Muscle of arm (tissue), 12 donors: ENCODE data around the gene UBE2O. TPM values are rescaled to one million over a fixed set of nuclear protein-coding genes. Genes with fewer than 3 reads are reported as not detected.

Experiments
- DNase-seq: peaks from one replicate; pipeline ENCODE4 v3.0.0-alpha.2; 2013
- polyA plus RNA-seq, 12 donors: library from polyadenylated mRNA; unstranded; fragments of 120-200 nt; gene quantifications; one replicate each; pipeline ENCODE4 v1.2.1, GENCODE V29; 2013; ENCODE audit not compliant: insufficient read length in 12 of 12

UBE2O gene
- polyA plus RNA-seq, 12 donors, result 9.3 to 25.8 (median 14.5) TPM; not detected in 1

DNA sequence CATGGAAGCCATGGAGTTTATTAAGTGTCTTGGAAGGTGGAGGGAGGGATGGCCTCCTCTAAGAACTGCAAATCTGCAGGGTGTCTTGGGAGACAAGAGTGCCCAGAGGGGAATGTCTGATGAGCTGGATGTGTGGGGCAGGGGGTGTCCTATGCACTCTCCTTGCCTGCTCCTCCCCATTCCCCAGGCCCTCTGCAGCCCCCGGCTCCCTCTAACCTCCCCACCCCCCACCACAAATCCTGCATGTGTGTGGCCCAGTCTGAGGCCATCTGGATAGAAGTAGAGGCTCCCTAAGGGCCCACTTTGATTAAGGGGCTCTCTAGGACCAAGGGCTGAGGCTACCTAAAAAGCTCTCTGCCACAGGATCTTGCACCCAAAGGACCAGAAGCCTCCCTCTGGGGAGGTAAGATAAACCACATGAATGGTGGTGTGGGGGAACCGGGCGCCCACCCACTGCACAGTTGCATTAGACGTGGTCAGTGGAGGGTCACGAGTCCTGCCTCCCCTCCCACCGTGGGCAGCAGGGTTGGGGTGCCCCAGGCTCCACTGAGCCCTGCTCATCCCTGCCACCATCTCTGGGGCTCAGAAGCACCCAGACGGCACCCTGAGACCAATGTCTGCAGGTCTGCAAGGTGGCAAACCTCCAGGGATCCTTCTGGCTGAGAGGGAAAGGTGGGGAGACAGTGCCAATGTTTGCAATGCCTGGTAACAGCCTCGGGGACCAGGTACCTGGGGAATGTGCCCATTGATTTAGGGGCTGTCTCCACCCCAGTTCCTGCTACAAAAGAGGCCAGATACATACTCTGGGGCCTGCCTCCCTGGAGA is 15.1 kb upstream of the UBE2O start:
- DNase-seq, result no peak

DNA sequence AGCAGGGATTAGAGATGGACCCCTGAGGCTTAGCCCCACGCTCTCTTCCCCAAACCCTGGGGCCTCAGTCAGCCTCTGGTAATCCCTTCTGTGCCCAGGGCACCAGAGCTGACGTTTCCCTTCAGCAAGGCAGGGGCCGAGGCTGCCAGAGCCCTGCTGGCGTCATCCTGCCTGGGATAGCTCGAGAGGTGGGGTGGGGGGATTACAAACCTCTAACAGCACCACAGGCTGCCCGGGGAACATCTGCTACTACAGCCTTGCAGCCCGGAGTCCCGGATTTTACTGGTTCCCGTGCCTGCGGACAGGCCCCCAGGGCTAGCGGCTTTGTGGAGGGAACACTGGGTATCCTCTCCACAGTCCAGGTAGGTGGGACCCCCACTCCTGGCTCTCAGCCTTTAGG is 14.4 kb upstream of the UBE2O start, which contains the start of gene AANAT:
Gene AANAT, plus strand, starts transcription at position 238 of the 400 bp plus-strand sequence. CDS start 1,144 bp downstream, outside the sequence.
- no peak for DNase-seq

DNA sequence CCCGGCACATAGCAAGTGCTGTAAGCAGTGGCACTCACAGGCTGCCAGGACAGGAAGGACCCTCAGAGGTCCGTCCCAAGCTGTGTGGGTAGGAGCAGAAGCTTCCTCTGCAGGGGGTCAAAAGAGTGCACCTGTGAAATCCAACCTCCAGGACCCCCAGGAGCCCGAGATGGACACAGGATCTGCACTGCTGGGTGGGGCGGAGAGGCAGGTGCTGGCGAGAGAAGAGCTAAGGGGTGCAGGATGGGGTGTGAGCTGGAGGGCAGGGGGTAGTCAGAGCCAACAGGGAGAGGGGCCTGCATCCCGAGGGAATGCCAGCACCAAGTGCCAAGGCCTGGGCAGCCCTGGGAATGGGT is 13.8 kb upstream of the UBE2O start:
- no peak for DNase-seq

DNA sequence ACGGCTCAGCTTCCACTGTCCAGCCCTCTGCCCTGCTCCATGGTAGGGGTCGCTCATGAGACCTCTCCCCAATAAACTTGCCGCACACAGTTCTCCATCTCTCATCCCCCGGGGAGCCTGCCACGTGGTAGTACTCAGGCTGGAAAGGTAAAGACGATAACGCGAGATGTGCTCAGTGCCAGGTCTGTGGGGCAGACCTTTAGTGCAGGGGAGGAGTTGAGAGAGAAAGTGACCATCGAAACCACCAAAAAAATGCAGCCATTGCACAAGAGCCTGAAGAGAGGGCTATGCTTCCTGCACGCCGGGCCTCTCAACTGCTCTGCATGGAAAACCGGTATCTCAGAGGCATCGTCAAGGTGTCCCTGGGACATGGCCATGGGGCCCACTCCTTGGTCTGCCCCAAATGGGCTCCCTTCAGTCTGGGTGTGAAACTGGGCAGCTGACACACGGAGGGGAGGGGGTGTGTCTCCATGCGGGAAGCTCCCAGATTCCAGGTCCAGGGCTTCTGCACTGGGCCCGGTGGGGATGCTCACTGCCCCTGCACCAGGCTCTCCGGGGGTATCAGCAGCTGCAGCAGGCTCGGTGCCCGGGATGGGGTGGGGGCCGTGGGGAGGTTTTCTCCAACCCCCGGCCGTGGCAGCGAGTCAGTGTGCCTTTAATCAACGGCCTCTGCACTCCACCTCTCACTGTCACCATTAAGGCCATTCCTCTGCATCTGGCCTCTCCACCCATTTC is 9.8 kb upstream of the UBE2O start:
- no peak for DNase-seq

DNA sequence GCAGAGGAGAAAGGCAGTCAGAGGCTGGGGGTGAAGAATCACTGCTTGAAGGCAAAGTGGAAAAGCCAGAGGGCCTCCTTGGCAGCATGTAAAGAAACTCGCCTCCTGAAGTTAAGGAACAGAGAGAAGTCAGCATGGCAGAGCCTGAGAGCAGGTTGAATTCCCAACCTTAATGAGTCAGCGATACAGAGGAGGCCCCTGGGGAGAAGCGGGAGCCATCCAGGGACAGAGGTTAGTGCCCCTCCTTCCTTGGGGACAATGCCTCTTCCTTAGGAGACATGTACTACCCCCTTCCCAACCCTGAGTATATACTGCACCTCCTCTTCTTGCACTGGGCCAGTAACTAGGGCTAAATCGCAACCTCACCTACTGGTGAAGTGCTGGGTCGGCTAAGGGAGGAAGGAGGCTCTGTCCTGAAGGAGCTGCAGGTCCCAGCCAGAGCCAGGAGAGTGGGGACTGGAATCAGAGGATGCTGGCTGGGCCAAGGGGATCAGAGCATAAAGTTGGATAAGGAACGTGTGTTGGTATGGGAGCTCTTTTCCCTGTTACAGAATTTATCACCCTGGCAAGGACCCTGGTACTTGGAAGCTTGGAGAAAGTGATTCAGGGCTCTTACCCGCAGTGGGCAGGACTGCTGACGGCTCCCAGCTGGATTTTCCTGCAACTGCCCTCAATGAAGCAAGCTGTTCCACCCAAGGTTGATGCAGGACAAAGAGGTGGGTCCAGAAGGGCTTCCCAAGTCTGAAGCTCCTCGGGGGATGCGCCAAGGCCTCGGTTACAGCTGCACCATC is 9.0 kb upstream of the UBE2O start:
- DNase-seq, result no peak

DNA sequence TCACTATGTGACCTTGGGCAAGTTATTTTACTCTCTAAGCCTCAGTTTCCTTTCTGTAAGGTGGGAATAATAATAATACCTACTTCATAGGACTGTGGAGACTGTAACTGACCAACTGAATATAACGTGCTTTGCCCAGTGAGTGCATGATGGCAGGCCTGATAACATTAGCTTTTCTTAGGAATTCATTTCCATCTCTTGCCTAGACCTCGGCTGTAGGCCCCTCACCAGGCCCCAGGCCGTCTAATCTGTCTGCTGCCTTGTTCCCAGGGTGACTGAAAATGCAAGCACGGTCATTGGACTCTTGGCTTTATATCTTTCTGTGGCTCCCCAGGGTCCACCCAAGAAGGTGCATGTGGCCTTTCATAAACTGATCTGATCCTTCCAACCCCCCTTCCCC is 6.7 kb upstream of the UBE2O start:
- no peak for DNase-seq

DNA sequence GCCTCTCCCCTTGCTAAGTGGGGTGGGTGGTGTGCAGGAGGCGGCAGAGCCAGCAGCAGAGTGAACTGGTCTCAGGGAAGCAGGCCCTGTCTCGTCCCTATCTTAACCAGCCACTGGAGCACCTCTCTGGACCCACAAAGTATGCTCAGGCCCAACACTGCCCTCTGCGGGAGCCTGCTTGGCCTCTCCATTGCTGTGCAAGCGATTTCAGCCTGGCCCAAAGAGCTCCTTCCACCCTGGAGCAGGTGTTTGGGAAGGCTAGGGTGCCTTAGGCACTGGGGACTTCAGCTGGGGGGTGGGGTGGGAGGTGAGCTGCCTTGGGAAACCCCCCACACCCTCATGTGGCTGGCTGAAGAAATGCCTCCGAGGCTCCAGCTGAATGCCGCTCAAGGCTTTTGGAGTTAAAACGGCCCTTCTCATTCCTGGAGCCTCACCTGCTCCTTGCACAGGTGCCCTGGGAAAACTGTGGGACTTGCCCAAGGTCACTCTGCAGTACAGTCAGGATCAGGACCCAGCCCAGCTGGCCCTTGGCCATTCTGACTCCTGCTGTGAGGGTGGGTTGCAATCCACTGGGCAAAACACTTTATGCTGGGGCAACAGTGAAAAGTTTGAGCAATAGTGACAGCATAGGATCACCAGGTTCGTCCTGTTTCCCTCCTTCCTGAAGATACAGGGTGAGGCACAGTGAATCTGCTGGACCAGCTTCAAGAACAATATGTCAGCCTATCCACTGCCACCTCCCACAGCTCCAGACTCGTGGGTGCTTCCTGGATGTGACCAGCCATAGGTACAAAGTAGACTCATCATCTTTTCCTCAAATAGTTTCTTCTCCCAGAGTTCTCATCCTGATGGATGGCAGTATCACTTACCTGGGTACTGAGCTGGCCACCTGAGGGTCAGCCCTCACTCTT is 5.9 kb upstream of the UBE2O start:
- no peak for DNase-seq

DNA sequence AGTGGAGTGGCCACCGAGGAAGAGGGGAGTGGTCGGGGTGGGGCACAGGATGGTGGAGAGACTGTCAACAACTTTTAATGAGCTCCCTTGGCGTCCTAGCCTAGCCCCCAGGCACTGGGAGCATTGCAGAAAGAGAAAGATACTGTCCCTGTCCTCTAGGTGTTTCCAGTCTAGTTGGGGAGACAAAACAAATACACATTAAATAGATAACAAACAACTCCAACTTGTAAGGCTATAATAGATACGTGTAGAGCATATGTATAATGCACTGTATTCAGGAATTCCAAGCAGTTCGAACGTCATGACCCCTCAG is 435 bp upstream of the UBE2O start:
- no peak for DNase-seq

DNA sequence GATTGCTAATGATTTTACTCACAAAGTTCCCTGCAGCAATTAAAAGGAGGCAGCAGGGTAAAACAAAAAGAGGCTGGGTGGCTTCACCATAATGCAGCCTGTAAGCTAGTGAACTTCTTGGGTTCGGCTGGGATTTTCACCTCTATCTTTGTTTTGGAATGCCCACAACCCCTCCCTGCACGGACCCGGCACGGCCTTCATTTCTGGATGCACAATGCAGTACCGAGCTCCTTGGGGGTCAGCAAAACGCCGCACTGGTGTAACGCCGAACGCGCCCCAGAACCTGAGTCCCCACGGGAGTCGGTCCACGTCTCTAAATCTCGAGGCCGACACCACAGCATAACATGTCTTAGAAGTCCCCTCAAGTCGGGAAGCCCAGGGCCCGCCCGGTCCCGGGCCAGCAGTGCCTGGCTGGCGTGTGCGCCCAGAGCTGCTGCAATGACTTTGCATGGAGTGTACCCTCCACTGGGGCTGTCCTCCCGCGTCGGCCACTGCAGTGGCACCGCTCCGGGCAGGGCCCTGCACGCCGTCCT is 759 bp downstream of the UBE2O start:
- no peak for DNase-seq

DNA sequence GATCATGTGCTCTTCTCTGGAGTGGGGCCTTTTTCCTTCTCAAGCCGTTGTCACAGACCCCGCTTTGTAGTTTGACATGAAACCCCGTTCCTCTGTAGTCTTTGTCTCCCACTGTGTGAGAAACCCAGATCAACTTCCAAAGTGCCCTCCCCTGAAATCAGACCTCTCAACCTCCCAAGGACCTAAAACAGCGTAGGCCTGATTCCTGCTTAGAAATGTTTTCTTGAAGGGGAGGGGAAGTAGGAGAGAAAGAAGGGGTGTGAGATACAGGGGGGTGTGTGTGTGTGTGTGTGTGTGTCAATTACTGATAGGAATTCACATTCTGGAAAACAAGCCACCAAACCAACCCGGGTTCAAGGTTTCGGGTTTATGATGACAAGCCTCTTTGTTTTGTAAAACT is 1.4 kb downstream of the UBE2O start:
- DNase-seq, result no peak

DNA sequence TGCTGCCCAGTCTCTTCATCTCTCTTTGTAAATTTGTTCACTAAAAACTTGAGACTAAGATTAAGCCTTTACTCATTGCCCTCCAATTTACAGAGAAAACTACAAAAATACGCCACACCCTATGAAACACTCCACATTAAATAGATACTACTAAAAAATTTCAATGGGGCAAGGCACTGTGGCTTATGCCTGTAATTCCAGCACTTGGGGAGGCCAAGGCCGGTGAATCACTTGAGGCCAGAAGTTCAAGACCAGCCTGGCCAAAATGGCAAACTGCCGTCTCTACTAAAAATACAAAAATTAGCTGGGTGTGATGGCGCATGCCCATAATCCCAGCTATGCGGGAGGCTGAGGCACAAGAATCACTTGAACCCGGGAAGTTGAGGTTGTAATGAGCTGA is 3.8 kb downstream of the UBE2O start:
- no peak for DNase-seq

DNA sequence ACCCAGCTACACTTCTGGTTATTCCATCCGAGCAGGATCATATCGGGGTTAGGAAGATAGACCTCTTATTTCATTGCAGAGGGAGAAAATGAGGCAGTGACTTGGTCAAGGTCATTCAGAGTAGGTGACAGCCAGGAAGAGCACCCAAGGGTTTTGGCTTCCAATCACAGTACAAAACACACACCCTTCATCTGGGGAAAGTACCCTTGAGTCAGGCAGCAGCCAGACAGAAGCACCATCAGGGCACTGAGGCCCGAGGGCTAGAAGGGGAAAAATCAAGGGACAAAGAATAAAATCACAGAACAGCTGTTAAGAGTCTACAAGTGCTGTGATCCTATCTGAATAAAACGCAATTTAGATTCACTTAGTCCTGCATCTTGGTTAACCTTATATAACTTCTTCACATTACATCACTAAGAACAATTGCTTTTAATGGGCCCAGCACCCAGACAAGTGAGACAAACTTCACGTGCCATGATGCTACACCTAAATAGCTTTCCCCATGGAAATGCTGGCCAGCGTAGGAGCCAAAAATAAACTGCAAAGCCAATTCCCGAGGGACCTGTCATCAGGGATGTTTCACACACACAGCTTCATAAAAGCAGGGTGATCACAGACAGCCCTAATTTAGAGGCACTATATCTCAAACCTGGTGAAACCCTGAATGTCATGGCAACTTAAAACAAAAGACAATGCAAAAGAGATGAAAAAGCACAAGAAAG is 4.9 kb downstream of the UBE2O start:
- DNase-seq, result no peak

DNA sequence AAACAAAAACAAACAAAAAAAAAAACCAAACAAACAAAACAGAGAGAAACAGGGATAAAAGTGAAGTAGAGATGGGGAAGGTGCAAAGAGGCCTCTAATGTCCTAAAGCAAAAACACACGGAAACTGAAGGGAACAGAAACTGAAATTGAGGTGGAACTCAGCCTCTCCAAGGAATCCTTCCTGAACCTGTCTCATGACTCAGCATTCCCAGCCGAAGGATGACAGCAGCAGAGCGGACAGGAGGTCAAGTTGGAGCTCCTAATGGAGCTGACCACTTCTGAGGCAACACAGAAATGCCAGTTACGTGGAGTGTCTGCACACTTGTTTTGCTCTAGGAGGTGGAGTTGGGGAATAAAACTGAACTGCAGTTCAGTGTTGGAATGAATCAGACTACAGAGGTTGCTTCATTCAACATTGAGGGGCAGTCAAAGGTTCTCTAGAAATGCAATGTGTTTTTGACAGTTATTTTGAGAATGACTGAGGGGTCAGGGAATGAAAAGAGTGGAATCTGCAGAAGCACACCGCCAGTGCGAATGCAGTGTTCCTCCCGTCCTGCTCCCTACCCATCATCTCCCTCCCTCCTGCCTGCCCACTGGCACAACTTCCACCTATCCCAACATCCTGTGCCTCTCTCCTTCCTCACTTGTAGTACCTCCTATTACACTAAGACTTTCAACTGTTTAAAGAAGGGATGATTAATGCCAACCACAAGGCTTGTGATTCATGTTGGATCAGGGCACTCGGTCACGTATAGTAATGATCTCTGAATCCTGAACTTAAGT is 6.3 kb downstream of the UBE2O start:
- DNase-seq, result no peak

DNA sequence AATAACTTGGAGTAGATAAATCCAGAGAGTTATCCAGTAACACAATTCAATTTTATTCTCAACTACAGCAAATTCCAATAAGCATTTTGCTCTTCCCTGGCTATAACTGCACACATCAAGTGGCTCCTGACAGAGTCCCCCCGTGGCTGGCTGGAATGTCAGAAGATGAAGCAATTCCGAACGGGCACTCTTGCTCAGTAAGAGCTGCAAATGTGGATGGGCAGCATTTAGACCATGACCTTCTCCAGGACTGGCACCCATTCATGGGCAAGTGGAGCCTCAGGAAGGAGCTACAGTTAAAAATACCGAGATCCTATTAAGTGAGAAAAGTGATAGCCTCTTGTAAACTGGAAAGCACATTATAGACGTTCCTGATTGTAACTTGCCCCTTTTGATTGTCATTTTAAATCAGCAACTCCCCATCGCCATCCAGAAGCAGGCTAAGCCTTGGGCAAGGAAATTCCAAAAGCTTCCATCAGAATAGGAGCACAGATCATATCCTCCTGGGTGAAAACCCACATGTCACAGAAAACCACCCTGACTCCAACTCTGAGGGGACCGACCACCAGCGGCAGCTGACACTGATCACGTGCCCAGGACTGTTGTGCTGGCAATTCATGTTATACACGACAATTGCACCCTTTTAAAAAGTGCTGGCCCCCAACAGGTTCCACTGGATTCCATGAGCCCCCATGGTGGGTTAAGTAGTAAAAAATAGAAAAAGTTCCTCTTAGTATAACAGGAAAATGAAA is 7.1 kb downstream of the UBE2O start:
- no peak for DNase-seq

DNA sequence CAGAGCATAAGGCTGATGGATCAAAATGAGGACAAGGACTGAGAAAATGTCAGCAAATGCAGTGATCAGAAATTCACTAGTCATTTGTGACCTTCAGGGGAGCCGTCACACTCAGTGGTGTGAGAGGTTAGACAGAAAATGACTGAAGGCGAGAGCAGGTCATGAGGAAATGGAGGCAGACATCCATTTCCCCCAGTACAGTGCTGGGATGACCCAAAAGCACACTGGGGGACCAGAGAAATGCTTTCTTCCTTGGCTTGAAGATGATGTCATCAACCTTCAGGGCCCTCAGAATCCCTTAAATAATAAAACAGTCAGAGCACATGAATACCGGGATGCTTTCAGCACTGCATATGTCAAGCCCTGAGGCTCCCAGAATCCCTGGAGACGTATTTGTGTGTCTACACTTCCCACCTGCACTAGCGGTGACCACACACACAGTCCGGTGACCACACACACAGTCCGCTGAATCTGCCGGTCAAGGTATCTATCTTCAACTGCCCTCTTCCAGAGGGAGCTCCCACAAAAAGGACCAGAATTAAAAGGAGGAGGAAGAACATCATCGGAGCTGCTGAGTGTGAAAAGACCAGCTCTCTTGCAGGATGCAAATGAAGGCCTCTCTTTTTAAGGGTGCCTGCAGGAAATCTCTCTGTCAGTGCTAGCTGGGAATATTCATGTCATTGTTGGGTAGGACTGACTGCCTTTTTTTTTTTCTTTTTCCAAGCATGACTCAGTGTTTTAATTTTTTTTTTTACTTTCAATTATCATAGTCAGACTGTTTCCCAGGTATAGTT is 8.2 kb downstream of the UBE2O start:
- DNase-seq, result no peak

DNA sequence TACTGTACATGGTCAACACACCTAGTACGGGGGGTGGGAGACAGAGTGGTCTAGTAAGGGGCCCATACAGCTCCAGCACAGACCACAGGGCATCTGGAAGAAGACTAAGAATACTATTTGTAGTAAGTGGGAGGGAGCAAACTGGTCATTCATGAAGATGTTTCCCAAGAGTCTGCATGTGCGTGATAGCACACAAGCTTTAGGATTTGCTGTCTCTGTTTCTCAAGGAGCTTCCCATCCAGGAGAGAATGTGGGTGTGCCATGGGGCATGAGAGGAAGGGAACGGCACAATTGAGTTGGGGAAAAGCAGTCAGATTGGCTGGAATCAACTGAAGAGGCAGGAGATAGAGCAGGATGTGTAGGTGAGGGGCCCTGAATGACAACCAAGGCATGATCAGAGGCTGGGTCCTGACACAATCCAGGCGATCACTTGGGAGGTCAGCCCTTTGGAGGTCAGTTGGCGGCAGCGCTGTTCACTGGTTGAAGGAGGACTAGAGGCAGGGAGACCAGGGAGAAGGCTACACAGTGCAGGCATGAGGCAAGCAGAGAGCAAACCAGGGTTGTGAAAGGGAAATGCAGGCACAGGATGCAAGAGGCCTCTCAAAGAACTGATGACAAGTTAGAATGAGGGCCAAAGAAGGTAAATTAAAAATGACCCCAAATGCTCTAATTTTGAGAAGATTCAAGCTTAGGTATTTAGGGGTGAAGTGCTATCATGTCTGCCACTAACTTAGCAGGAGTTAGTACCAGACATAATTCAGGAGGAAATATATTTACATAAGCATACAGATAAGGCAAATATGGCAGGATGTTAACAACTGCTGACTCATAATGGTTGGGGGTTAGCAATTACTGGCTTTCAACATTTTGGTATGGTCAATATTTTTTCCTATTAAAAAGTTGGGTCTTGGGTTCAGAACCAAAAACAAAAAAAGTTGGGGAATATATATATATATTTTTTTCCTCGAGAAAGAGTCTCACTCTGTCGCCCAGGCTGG is 10.3 kb downstream of the UBE2O start:
- DNase-seq, result no peak
